HG03039 (cell line): ENCODE data around the gene FCHSD1.
A peak's percentile ranks its signal among the peaks of the same experiment; 100 is the strongest.

ENCODE experiments used
- ATAC-seq: cut with Tn5 transposase; IDR thresholded peaks from one replicate; pipeline ENCODE4 v1.9.1; 2021; ENCODE audit warnings: mild to moderate bottlenecking, moderate library complexity; ENCODE audit not compliant: unreplicated experiment

FCHSD1 gene

DNA sequence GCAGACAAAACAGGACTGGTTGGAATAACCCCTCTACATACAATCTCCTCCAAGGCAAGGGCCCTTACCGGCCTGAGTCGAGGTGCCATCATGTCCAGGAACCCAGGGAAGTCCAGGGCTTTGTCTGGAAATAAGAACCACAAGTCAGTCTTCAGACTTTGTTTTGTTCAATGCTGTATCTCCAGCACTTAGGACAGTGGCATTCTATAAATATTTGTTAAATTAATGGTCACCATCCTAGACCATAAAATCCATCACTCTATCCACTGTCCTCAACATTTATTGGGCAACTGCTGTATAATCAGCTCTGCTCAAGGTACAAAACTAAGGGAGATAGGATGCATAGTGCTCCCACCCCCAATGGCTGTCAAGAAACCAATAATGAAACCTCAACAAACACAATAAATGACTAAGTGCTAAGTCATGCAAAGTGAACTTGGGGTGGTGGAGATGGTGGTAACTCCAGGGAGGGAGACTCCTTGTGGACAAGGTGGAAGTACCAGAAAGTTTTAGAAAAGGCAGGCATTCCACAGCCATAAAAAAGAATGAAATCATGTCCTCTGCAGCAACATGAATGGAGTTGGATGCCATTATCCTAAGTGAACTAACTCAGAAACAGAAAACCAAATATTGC lies 9.5 kb downstream of the FCHSD1 start:
- ATAC-seq: peak; percentile 47

DNA sequence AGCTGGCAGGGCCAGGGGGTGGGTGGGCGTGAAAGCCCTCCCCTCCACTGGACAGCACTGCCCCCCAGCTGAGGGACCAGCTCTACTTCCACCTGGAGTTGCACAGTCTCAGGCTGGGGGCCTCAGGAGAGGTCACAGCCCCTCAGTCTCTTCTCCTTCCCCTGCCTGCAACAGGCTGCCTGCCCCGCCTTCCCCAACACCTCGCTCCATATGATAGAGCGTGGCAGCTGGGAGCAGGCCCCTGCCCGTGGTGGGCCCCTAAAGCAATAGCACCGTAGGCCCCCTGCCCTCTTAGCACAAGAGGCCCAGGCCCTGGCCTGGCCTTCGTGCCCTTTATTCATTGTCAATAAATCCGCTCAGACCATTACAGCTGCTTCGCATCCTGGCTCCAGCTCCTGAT lies 10.5 kb downstream of the FCHSD1 start:
- ATAC-seq: no peak

DNA sequence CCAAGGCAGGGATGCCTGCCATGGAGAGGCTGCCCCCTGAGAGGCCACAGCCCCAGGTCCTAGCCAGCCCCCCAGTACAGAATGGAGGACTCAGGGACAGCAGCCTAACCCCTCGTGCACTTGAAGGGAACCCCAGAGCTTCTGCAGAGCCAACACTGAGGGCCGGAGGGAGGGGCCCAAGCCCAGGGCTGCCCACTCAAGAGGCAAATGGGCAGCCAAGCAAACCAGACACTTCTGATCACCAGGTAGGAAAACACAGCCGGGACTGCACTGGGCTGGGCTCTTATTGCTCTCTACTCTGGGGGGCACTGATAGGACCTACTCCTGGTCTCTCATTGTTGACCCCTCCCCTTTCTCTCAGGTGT lies 11.2 kb downstream of the FCHSD1 start:
- ATAC-seq: no peak

DNA sequence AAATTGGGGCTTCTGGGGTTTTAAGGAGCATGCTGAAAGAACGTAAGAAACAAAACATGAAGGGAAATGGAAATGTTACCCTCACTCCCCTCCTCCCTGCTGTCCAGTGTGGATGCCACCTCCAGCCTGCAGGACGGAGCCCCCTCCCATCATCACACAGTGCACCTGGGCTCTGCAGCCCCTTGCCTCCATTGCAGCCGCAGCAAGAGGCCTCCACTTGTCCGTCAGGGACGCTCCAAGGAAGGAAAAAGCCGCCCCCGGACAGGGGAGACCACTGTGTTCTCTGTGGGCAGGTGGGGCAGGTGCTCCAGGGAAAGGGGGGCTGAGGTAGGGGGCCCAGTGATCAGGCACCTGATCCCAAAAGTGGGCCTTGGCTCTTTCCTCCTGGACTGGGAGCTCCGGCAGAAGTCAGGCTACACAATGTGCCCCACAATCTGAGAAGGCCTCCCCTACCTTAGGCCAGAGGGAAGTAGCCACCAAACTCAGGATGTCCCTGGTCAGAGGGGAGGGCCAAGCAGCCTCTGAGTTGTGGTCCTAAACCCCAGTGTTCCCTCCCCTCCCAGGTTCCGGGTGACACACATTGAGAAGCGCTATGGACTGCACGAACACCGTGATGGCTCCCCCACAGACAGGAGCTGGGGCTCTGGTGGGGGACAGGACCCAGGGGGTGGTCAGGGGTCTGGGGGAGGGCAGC lies 11.7 kb downstream of the FCHSD1 start:
- no peak for ATAC-seq

DNA sequence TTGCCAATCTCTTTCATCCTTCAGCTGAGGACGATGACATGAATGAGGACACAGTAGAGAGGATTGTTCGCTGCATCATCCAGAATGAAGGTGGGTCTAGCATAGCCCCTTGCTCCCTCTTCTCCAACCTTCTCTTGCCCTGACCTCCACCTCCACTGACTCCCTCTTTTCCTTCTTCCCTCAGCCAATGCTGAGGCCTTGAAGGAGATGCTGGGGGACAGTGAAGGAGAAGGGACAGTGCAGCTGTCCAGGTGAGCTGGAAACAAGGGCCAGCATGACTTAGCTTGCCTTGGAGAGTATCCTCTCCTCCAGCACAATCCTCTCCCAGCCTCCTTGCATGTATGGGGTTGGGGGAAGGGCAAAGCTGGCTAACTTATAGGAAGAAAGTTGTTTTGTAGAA lies 12.4 kb downstream of the FCHSD1 start:
- no peak for ATAC-seq

DNA sequence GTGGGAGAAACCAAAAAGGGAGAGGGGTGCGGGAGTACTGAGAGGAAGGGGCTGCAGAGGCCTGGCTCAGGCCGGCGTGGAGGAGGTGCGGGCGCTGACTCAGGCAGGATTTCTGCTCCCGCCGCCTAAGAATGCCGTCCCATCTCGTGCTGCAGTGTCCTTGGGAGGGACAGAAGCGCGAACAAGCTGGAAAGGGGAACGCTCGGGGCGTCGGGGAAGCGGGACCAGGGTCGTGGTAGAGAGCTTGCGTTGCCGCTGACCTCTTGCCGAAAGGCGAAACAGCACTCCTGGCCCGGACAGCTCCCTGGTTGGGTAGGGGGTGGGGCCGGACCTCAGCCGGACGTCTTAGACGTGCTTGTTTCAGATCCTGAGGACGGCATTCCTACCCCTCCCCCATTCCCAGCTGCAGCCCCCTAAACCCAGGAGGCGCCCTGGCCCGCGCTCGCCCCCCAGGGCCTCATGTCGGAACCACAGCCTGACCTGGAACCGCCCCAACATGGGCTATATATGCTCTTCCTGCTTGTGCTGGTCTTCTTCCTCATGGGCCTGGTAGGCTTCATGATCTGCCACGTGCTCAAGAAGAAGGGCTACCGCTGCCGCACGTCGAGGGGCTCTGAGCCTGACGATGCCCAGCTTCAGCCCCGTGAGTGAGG lies 13.3 kb downstream of the FCHSD1 start:
- ATAC-seq: no peak

DNA sequence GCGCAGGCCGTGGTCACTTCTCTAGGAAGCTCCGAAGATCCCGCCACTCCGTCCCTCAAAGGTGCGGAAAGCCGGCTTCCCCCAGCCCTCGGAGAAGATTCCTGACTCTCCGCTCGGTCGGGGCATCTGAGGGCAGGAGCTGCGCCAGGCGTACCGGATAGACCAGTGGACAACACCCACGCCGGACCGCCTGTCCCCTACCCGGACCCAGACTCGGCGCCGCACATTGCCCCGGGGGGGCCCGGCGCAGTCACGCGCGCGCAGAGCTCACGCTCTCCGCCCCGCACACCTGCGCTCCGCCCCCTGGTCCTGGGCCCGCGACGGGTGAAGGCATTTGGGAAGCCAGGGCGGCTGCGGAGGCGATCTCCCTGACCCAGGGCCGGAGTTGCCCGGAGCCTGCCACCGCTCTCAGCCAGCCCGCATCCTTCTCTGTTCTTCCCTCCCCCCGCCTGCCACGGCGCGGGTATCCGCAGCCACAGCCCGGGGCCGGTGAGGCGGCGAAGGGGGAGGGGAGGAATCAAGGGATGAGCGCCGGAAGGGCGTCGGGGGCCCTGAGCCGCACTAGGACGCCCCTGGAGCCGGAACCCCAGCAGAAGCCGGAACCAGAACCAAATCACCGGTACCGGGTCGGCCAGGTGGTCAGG lies 14.0 kb downstream of the FCHSD1 start:
- ATAC-seq: peak; percentile 19

DNA sequence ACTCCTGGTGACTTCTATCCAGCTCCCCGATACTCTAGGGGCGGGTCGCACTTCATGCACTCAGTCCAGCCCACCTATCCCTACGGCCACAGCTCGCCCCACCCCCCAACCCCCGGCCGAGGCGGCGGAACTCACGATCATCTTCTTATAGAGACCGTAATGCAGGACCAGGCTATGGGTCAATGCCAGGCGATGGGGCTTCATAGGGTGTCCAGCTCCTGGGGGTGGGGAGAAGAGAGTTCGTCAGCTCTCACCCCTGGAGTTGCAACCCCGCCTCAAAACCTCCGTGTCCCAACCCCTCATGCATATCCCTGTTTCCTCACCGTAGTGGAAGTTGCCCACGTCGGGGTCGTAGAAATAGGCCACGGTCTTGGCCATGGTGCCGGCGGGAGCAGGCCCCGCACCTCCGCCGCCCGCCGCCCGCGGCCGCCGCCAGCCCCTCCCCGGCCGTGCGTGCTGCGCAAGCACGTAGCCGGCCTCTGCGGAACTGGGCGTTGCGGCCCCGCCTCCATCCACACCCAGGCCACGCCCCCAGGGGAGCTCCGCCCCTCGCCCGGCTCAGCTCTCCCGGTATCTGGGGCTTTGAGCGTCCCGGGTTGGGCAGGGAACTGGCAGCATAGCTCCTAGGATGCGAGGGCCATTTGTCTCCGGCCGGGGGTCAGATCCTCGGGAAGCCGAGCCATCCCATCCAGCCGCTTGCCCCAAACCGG lies 14.7 kb downstream of the FCHSD1 start, which contains the start of the genes HDAC3 and RELL2:
HDAC3 (minus strand) TSS at position 437 of the 710 bp plus-strand sequence; CDS start at position 378, 59 bp downstream.
RELL2 (plus strand) TSS at position 585 of the 710 bp plus-strand sequence. CDS start 1,229 bp downstream, outside the sequence.
- ATAC-seq: peak; percentile 72

DNA sequence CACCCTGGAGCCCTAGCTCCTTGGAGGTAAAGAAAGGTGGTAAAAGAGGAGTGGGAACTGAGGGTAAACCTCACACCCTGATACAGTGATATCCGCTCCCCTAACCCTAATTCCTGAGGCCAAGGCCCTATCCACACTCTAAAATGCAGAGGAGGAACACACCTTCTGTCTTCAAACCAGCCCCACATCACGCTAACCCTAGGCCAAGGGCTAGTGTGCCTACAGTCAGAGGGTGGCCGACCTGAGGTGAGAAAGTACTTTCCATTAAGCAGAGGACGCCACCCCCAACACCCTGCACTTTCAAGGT lies 15.2 kb downstream of the FCHSD1 start:
- no peak for ATAC-seq

GRCh38 chr5:141635646-141636045 lies 15.6 kb downstream of the FCHSD1 start:
- no peak for ATAC-seq

- no peak for ATAC-seq
Measured at GRCh38 chr5:141634720-141635119, 16.5 kb downstream of the FCHSD1 start.

GRCh38 chr5:141633871-141634561 lies 17.2 kb downstream of the FCHSD1 start:
- ATAC-seq: peak; percentile 63

GRCh38 chr5:141632650-141633049 lies 18.6 kb downstream of the FCHSD1 start:
- no peak for ATAC-seq

DNA sequence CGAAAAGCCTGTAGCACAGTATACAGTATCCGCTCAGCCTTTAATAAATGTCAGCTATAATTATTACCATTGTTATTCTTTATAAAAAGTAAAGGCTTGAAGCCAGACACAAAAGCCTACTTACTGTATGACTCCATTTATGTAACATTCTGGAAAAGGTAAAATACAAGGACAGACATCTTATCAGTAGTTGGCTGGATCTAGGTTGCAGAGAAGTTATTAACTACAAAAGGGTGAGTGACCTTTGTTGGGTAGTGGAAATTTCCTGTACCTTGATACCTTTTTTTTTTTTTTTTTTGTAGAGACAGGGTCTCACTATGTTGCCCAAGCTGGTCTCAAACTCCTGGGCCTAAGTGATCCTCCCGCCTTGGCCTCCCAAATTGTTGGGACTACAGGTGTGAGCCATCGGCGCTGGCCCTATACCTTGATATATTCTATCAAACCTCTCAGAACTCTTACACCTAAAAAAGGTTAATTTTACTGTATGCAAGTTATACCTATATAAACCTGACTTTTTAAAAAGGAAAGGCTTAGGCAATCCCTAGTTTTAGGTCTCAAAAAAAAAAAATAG lies 20.6 kb downstream of the FCHSD1 start:
- ATAC-seq: no peak

GRCh38 chr5:141628175-141628788 lies 22.9 kb downstream of the FCHSD1 start:
- ATAC-seq: no peak

DNA sequence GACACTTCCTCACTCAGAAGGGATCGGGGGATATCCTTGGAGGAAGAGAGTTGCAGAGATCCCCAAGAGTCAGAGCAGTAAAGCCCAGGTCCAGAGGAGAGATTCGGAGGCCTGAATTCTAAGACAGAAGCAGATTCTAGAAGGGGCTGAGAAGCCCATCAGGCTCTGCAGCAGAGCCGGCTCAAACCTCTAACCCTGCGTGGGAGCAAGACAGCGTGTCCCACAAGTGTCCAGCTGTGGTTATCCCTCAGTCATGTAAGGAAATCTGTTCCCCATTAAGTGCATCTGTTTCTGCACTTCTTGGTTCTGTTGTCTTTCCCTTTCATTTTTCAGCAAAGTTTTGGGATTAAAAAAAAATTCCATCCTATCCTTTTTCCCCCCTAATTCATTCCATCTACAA lies 27.6 kb downstream of the FCHSD1 start:
- ATAC-seq: no peak

- ATAC-seq: peak; percentile 38
Measured at GRCh38 chr5:141623186-141623585, 28.0 kb downstream of the FCHSD1 start.

DNA sequence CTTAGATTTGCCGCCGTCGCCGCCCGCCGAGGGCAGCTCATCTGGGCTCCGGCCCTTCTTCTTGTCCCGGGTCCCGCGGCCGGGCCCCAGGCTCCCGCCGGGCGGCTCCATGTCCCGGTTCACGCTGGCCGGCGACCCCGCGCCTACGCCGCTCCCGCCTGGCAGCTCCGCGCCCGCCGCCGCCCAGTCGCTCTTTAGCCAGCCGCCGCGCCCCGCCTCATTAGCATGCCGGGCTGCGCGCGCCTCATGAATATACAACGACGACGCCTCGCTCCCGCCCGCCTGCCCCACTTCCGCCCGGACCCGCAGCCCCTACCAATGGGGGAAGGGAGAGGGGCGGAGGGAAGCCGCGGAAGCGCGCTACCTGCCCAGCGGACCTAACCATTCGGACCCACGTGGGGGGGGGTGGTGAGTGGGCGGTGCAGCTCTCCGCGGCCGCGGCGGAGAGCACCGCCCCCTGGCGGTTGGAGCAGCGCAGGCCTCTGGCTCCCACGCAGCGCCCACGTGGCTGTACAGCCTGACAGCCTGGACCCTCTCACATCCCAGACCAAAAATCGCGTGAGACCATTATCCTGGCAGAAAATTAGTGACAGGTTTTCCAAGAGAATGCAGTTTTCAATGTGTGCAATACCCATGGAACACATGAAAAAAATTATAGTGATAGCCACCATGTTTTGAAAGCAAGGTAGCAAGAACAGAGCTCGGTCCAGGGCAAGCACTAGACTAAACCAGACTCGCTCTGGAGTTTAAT lies 32.2 kb downstream of the FCHSD1 start, which contains the start of gene DIAPH1:
DIAPH1 (minus strand) TSS at position 197 of the 751 bp plus-strand sequence; CDS start at position 111, 86 bp downstream.
- ATAC-seq: peak; percentile 77
